Keratinocyte (primary cell): Measurements from ENCODE around the gene CDC42SE2. TPM values are rescaled to one million over a fixed set of nuclear protein-coding genes. Genes with fewer than 3 reads are reported as not detected.

ENCODE experiments used
- DNase-seq: peaks from one replicate; pipeline ENCODE4 v3.0.0-alpha.2; 2011; ENCODE audit warnings: low read depth, missing footprints, low spot score
- FAIRE-seq: peaks from 2 replicates; lab custom pipeline; 2011; peaks lifted over from hg19 to GRCh38; lab: Jason Lieb, UNC
- H2AFZ ChIP-seq: 2 replicates; pipeline ENCODE4 v1.6.0; 2012; ENCODE audit warnings: low read length, control low read depth, inconsistent platforms; ENCODE audit not compliant: control insufficient read depth
- H3K27ac ChIP-seq: 2 replicates; pipeline ENCODE4 v1.5.1; 2011; ENCODE audit warnings: low read length; ENCODE audit not compliant: control insufficient read depth, insufficient read depth
- H3K27me3 ChIP-seq: 3 replicates; pipeline ENCODE4 v1.6.0; 2011; ENCODE audit warnings: low read length; ENCODE audit not compliant: control insufficient read depth, insufficient read depth; ENCODE audit errors: extremely low read depth
- H3K36me3 ChIP-seq, 2 experiments: 2 replicates in 1 of 2; 3 replicates in 1 of 2; pipeline ENCODE4 v1.5.1; 2011; ENCODE audit warnings: low read length in 2 of 2, mild to moderate bottlenecking in 1 of 2; ENCODE audit not compliant: control insufficient read depth in 2 of 2, insufficient read depth in 2 of 2; ENCODE audit errors: extremely low read depth in 1 of 2
- H3K4me1 ChIP-seq: 3 replicates; pipeline ENCODE4 v1.5.1; 2011; ENCODE audit warnings: low read length; ENCODE audit not compliant: control insufficient read depth, insufficient read depth; ENCODE audit errors: extremely low read depth
- H3K4me2 ChIP-seq: 3 replicates; pipeline ENCODE4 v1.6.0; 2011; ENCODE audit warnings: low read depth, low read length; ENCODE audit not compliant: control insufficient read depth, insufficient read depth; ENCODE audit errors: extremely low read depth
- H3K4me3 ChIP-seq, 3 experiments: fragments of 200-600 bp in 1 of 3; sonication (generic) in 1 of 3; 2 replicates in 2 of 3; 3 replicates in 1 of 3; pipeline ENCODE4 v1.5.1; 2011 to 2016; ENCODE audit warnings: low read length in 3 of 3, mild to moderate bottlenecking in 3 of 3, control low read depth in 2 of 3, inconsistent platforms in 1 of 3, low read depth in 1 of 3, mixed read lengths in 1 of 3, mixed run types in 1 of 3, moderate library complexity in 1 of 3; ENCODE audit not compliant: control insufficient read depth in 2 of 3, insufficient read depth in 2 of 3; ENCODE audit errors: extremely low read depth in 1 of 3
- H3K79me2 ChIP-seq: 2 replicates; pipeline ENCODE4 v1.6.0; 2012; ENCODE audit warnings: low read length; ENCODE audit not compliant: control insufficient read depth, insufficient read depth
- H3K9ac ChIP-seq: 3 replicates; pipeline ENCODE4 v1.6.0; 2011; ENCODE audit warnings: low read length; ENCODE audit not compliant: control insufficient read depth, insufficient read depth; ENCODE audit errors: extremely low read depth
- H3K9me1 ChIP-seq: 3 replicates; pipeline ENCODE4 v1.6.0; 2011; ENCODE audit warnings: low read length; ENCODE audit not compliant: control insufficient read depth, insufficient read depth; ENCODE audit errors: extremely low read depth
- H3K9me3 ChIP-seq: 2 replicates; pipeline ENCODE4 v1.5.1; 2012; ENCODE audit warnings: low read depth, low read length; ENCODE audit not compliant: control insufficient read depth
- H4K20me1 ChIP-seq: 3 replicates; pipeline ENCODE4 v1.6.0; 2011; ENCODE audit warnings: low read length; ENCODE audit not compliant: control insufficient read depth, insufficient read depth; ENCODE audit errors: extremely low read depth
- EZH2 ChIP-seq: IDR thresholded peaks from one replicate; pipeline ENCODE4 v1.6.1; 2012; ENCODE audit warnings: inconsistent platforms, mild to moderate bottlenecking, low read length, moderate library complexity
- dilution Hi-C: fragments of 300-500 bp; cut with MboI; formaldehyde crosslinking; loops from one replicate; pipeline ENCODE4 v1.7.0; 2020; ENCODE audit warnings: low sequenced_read_pairs; ENCODE audit not compliant: extremely low pct_ligation_motif_present
- polyA plus RNA-seq, 5 experiments: library from polyadenylated mRNA; depleted of rRNA in 3 of 5; stranded (reverse) in 3 of 5; stranded (forward) in 1 of 5; unstranded in 1 of 5; fragments of >200 nt; gene quantifications; 1 replicate in 1 of 5; 2 replicates in 3 of 5; 3 replicates in 1 of 5; pipeline versions ENCODE4 v1.2.1 to v1.2.3, GENCODE V29; 2011 to 2012; ENCODE audit warnings: missing spikeins in 2 of 5, low read depth in 1 of 5, low replicate concordance in 1 of 5
- TF ChIP-seq, protein P1 (sequence below), 3 experiments: IDR thresholded peaks in 1 of 3; conservative IDR thresholded peaks in 1 of 3; optimal IDR thresholded peaks in 1 of 3; 2 replicates in 2 of 3; 3 replicates in 1 of 3; pipeline versions ENCODE3 to v1.5.1; 2011; ENCODE audit warnings: low read length in 3 of 3, mild to moderate bottlenecking in 3 of 3, moderate library complexity in 2 of 3, control low read depth in 1 of 3, inconsistent platforms in 1 of 3; ENCODE audit not compliant: insufficient read depth in 2 of 3; ENCODE audit errors: extremely low read depth in 1 of 3

The CDC42SE2 gene
- polyA plus RNA-seq, 1 donor (not counting 4 experiments of a cell fraction or from before 2014, with no cell fraction given) = 32.5 TPM

GRCh38 chr5:131316822-131317221, 53.0 kb downstream of the CDC42SE2 start:
- Histone ChIP-seq H4K20me1 (peaks cover 12% of the 10 kb centered on the region), H3K9me3 (no peaks in the 10 kb centered on the region), H3K4me3 (no peak overlapping the region), H3K27me3 (no peaks in the 10 kb centered on the region), H2AFZ (no peak overlapping the region), H3K4me2 (no peak overlapping the region), H3K4me1 (no peaks in the 10 kb centered on the region), H3K27ac (no peak overlapping the region), H3K9ac (no peak overlapping the region), H3K9me1 (no peaks in the 10 kb centered on the region), H3K79me2 (peaks cover 75% of the 10 kb centered on the region), H3K36me3 (peaks cover 2 to 6% of the 10 kb centered on the region in 2 experiments)
- DNase-seq = no peak
- no peak for TF ChIP-seq EZH2
- TF ChIP-seq, protein P1, sequence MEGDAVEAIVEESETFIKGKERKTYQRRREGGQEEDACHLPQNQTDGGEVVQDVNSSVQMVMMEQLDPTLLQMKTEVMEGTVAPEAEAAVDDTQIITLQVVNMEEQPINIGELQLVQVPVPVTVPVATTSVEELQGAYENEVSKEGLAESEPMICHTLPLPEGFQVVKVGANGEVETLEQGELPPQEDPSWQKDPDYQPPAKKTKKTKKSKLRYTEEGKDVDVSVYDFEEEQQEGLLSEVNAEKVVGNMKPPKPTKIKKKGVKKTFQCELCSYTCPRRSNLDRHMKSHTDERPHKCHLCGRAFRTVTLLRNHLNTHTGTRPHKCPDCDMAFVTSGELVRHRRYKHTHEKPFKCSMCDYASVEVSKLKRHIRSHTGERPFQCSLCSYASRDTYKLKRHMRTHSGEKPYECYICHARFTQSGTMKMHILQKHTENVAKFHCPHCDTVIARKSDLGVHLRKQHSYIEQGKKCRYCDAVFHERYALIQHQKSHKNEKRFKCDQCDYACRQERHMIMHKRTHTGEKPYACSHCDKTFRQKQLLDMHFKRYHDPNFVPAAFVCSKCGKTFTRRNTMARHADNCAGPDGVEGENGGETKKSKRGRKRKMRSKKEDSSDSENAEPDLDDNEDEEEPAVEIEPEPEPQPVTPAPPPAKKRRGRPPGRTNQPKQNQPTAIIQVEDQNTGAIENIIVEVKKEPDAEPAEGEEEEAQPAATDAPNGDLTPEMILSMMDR (optimal IDR thresholded peaks at IDR 0.05 in 1 of 3, IDR thresholded peaks at IDR 0.05 in 1 of 3, conservative IDR thresholded peaks at IDR 0.05 in 1 of 3; ENCODE audit: extremely low read depth in 1 of 3, insufficient read depth in 2 of 3, low read length in 3 of 3) = no peak
- dilution Hi-C loops = no loop called here
- FAIRE-seq = no peak

DNA sequence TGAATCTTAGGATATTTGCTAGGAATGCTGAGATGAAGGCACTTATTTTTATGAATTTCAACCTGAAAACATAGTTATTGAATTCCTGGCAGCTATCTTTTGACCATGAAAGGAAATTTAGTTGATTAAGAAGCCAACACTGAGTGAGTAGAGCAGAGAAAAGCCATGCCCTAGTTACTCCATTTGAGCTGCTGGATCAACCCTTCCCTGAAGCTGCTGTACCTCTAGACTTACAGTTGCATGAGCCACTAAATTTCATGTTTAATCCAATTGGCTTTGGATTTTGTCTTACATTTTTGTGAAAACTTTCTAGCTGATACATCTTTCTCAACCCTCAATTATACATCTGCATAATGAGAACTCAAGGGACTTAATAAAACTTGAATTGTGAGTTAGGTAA, 54.6 kb downstream of the CDC42SE2 start:
- Histone ChIP-seq H3K27ac (no peak overlapping the region), H3K9me1 (no peaks in the 10 kb centered on the region), H3K9me3 (no peaks in the 10 kb centered on the region), H3K9ac (no peak overlapping the region), H2AFZ (no peak overlapping the region), H4K20me1 (peaks cover 10% of the 10 kb centered on the region), H3K27me3 (no peaks in the 10 kb centered on the region), H3K4me2 (no peak overlapping the region), H3K4me3 (no peak overlapping the region), H3K79me2 (peaks cover 70% of the 10 kb centered on the region), H3K36me3 (peaks cover 2 to 6% of the 10 kb centered on the region in 2 experiments), H3K4me1 (peaks cover 7% of the 10 kb centered on the region)
- no peak for DNase-seq
- dilution Hi-C loops = no loop called here
- TF ChIP-seq EZH2 = no peak
- TF ChIP-seq, protein P1 (optimal IDR thresholded peaks at IDR 0.05 in 1 of 3, IDR thresholded peaks at IDR 0.05 in 1 of 3, conservative IDR thresholded peaks at IDR 0.05 in 1 of 3; ENCODE audit: extremely low read depth in 1 of 3, insufficient read depth in 2 of 3, low read length in 3 of 3) = no peak
- no peak for FAIRE-seq
